Bronchial epithelial cell (primary cell): ENCODE data around the gene MINDY4B. TPM values are rescaled to one million over a fixed set of nuclear protein-coding genes. Genes with fewer than 3 reads are reported as not detected.

ENCODE experiments used
- DNase-seq: peaks from one replicate; pipeline ENCODE4 v3.0.0-alpha.2; 2010; ENCODE audit warnings: low read depth
- FAIRE-seq: peaks from 2 replicates; lab custom pipeline; 2011; peaks lifted over from hg19 to GRCh38; lab: Jason Lieb, UNC
- H3K27me3 ChIP-seq: 2 replicates; pipeline ENCODE4 v1.5.1; 2011; ENCODE audit warnings: low read length; ENCODE audit not compliant: control insufficient read depth, insufficient read depth
- H3K36me3 ChIP-seq: 2 replicates; pipeline ENCODE4 v1.5.1; 2011; ENCODE audit warnings: low read length; ENCODE audit not compliant: control insufficient read depth, insufficient read depth
- H3K4me3 ChIP-seq: 2 replicates; pipeline ENCODE4 v1.5.1; 2011; ENCODE audit warnings: mild to moderate bottlenecking, low read depth, low read length, control low read depth
- CTCF ChIP-seq: IDR thresholded peaks from 2 replicates; pipeline ENCODE4 v1.5.1; 2011; ENCODE audit warnings: mild to moderate bottlenecking, moderate library complexity, low read length, control low read depth, inconsistent platforms; ENCODE audit not compliant: insufficient read depth, severe bottlenecking
- total RNA-seq: library from RNA; depleted of rRNA; stranded (reverse); fragments of >200 nt; gene quantifications from 2 replicates; pipeline ENCODE4 v1.2.1, GENCODE V29; 2014

The MINDY4B gene
- total RNA-seq, 1 donor from 2014 or later = not detected

GRCh38 chr3:150887031-150887430 lies 18.2 kb downstream of the MINDY4B start:
- H3K27me3 ChIP-seq = peaks cover 3% of the 10 kb centered on the region

DNA sequence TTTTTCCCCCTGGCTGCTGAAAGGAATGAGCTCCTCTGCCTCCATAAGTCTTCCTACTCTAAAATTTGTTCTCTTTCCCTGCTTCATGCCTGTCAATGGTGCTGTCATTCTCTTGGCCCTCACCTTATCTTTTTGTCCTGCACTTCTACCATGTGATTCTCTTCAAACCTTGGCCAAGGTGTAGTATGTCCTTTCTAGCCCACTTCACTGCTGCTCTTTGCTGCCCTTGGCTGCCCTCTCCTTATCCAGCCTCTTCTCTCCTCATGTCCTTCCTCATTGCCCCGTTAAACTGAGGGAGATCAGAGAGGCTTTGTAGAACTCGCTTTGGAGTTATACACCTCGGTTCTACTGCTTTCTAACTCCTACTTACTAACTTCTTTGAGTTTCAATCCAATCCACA lies 19.7 kb downstream of the MINDY4B start:
- no peaks in the 10 kb centered on the region for H3K36me3 ChIP-seq
- no peak for DNase-seq
- peaks cover 3% of the 10 kb centered on the region for H3K27me3 ChIP-seq
- no peak overlapping the region for H3K4me3 ChIP-seq
- no peak for FAIRE-seq
- TF ChIP-seq CTCF = no peak

More at GRCh38 chr3:150887031-150887430, 18.2 kb downstream of the MINDY4B start:
- peak; percentile 42 for DNase-seq
- Histone ChIP-seq H3K36me3 (no peaks in the 10 kb centered on the region), H3K4me3 (no peak overlapping the region)
- TF ChIP-seq CTCF = no peak
- no peak for FAIRE-seq

GRCh38 chr3:150878996-150879575 lies 26.2 kb downstream of the MINDY4B start:
- FAIRE-seq = no peak
- no peak for DNase-seq
- no peak for TF ChIP-seq CTCF

GRCh38 chr3:150878290-150878689 lies 26.9 kb downstream of the MINDY4B start:
- FAIRE-seq = no peak

More at GRCh38 chr3:150878996-150879575, 26.2 kb downstream of the MINDY4B start:
- Histone ChIP-seq H3K27me3 (no peaks in the 10 kb centered on the region), H3K4me3 (no peak overlapping the region), H3K36me3 (no peaks in the 10 kb centered on the region)

DNA sequence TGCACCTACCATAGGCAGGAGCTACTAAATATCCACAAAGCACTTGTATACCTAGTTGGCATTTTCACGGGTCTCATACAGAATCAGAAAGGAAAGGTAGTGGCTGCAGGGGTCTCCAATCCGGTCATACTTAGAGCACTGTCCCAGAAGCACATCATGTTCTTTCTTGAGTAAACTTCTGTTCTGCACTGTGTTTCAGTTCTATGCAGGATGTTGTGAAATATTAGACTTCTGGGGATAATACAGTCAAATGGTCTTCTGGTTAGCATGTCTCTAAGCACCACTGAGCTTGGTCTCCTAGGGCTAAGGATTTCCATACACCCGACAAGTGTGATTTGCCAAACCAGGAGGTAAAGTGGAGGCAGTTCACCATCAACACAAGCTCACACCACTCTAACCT lies 27.9 kb downstream of the MINDY4B start:
- no peaks in the 10 kb centered on the region for H3K27me3 ChIP-seq
- H3K36me3 ChIP-seq = no peaks in the 10 kb centered on the region
- H3K4me3 ChIP-seq = no peak overlapping the region
- no peak for TF ChIP-seq CTCF
- FAIRE-seq (no peak), DNase-seq (no peak)

More at GRCh38 chr3:150878290-150878689, 26.9 kb downstream of the MINDY4B start:
- no peak for TF ChIP-seq CTCF
- no peaks in the 10 kb centered on the region for H3K27me3 ChIP-seq
- H3K4me3 ChIP-seq = no peak overlapping the region
- no peaks in the 10 kb centered on the region for H3K36me3 ChIP-seq
- DNase-seq = no peak
